ENCODE data around the gene PDE1A.

Gene PDE1A

DNA sequence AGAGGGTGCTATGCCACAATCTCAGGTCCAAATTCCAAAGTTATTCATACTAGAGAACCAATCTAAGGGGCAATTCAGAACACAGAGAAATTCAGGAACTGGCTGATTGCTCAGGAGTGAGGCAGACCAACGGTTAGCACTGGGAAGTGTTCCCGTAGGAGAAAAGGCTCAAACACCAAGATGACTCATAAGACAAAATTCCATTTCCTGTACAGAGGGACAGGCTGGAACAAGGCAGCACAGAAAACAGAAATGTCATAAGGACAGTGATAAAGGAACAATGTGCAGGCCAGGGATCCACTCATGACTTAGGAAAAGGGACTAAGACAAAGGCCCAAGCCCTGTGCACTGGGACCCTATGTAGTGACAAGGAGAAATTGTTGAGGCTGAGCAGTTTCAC is 54.2 kb downstream of the PDE1A start (continued):
- TF ChIP-seq, protein P1, sequence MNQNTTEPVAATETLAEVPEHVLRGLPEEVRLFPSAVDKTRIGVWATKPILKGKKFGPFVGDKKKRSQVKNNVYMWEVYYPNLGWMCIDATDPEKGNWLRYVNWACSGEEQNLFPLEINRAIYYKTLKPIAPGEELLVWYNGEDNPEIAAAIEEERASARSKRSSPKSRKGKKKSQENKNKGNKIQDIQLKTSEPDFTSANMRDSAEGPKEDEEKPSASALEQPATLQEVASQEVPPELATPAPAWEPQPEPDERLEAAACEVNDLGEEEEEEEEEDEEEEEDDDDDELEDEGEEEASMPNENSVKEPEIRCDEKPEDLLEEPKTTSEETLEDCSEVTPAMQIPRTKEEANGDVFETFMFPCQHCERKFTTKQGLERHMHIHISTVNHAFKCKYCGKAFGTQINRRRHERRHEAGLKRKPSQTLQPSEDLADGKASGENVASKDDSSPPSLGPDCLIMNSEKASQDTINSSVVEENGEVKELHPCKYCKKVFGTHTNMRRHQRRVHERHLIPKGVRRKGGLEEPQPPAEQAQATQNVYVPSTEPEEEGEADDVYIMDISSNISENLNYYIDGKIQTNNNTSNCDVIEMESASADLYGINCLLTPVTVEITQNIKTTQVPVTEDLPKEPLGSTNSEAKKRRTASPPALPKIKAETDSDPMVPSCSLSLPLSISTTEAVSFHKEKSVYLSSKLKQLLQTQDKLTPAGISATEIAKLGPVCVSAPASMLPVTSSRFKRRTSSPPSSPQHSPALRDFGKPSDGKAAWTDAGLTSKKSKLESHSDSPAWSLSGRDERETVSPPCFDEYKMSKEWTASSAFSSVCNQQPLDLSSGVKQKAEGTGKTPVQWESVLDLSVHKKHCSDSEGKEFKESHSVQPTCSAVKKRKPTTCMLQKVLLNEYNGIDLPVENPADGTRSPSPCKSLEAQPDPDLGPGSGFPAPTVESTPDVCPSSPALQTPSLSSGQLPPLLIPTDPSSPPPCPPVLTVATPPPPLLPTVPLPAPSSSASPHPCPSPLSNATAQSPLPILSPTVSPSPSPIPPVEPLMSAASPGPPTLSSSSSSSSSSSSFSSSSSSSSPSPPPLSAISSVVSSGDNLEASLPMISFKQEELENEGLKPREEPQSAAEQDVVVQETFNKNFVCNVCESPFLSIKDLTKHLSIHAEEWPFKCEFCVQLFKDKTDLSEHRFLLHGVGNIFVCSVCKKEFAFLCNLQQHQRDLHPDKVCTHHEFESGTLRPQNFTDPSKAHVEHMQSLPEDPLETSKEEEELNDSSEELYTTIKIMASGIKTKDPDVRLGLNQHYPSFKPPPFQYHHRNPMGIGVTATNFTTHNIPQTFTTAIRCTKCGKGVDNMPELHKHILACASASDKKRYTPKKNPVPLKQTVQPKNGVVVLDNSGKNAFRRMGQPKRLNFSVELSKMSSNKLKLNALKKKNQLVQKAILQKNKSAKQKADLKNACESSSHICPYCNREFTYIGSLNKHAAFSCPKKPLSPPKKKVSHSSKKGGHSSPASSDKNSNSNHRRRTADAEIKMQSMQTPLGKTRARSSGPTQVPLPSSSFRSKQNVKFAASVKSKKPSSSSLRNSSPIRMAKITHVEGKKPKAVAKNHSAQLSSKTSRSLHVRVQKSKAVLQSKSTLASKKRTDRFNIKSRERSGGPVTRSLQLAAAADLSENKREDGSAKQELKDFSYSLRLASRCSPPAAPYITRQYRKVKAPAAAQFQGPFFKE (tag by site-specific recombination; IDR thresholded peaks at IDR 0.05; ENCODE audit: borderline replicate concordance): no peak
- TF ChIP-seq ZNF214 (tag by site-specific recombination; IDR thresholded peaks at IDR 0.05; ENCODE audit: borderline replicate concordance): no peak
- TF ChIP-seq ZNF175 (tag by site-specific recombination; IDR thresholded peaks at IDR 0.05): no peak

DNA sequence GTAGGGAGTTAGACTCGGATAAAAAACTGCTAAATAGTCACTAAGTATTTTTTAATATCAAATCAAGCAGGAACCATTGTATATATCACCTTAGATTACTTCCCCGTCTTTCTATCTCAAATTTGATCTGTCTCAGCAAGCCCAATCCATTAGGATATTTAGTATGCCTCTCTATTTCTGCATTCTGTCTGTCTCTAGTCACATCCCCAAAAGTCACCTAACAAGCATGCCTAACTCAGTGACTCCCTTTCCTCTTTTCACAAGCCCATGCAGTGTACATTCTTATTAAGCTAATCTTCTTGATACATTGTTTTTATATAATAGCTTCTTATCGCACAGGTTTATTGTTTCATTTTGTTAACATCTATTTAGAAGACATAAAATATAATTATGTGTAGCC is 57.8 kb downstream of the PDE1A start:
- ChIA-PET POLR2A (no interaction called here), CTCF (no interaction called here)
- Histone ChIP-seq H3K9me3 (ENCODE audit: control insufficient read depth, insufficient read depth, low read depth, low read length) (no peaks in the 10 kb centered on the region), H3K4me3 (ENCODE audit: low read depth, low read length) (no peak overlapping the region), H3K36me3 (ENCODE audit: control insufficient read depth in 2 of 2, insufficient read depth in 1 of 2, low read length in 2 of 2) (no peaks in the 10 kb centered on the region), H3K4me1 (ENCODE audit: control insufficient read depth, insufficient read depth, low read length) (0 out of 2 replicates have a peak, but pooled peaks cover 3% of the 10 kb centered on the region), H3K27ac (ENCODE audit: extremely low read depth, low read depth, low read length) (no peak overlapping the region)
- TF ChIP-seq, protein P2, sequence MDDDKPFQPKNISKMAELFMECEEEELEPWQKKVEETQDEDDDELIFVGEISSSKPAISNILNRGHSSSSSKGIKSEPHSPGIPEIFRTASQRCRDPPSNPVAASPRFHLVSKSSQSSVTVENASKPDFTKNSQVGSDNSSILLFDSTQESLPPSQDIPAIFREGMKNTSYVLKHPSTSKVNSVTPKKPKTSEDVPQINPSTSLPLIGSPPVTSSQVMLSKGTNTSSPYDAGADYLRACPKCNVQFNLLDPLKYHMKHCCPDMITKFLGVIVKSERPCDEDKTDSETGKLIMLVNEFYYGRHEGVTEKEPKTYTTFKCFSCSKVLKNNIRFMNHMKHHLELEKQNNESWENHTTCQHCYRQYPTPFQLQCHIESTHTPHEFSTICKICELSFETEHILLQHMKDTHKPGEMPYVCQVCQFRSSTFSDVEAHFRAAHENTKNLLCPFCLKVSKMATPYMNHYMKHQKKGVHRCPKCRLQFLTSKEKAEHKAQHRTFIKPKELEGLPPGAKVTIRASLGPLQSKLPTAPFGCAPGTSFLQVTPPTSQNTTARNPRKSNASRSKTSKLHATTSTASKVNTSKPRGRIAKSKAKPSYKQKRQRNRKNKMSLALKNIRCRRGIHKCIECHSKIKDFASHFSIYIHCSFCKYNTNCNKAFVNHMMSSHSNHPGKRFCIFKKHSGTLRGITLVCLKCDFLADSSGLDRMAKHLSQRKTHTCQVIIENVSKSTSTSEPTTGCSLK (tag by site-specific recombination; IDR thresholded peaks at IDR 0.05): no peak
- TF ChIP-seq, protein P3, sequence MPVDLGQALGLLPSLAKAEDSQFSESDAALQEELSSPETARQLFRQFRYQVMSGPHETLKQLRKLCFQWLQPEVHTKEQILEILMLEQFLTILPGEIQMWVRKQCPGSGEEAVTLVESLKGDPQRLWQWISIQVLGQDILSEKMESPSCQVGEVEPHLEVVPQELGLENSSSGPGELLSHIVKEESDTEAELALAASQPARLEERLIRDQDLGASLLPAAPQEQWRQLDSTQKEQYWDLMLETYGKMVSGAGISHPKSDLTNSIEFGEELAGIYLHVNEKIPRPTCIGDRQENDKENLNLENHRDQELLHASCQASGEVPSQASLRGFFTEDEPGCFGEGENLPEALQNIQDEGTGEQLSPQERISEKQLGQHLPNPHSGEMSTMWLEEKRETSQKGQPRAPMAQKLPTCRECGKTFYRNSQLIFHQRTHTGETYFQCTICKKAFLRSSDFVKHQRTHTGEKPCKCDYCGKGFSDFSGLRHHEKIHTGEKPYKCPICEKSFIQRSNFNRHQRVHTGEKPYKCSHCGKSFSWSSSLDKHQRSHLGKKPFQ (tag by site-specific recombination; IDR thresholded peaks at IDR 0.05): no peak
- no peak for TF ChIP-seq ZNF660 (tag by site-specific recombination; IDR thresholded peaks at IDR 0.05)
- TF ChIP-seq, protein P4, sequence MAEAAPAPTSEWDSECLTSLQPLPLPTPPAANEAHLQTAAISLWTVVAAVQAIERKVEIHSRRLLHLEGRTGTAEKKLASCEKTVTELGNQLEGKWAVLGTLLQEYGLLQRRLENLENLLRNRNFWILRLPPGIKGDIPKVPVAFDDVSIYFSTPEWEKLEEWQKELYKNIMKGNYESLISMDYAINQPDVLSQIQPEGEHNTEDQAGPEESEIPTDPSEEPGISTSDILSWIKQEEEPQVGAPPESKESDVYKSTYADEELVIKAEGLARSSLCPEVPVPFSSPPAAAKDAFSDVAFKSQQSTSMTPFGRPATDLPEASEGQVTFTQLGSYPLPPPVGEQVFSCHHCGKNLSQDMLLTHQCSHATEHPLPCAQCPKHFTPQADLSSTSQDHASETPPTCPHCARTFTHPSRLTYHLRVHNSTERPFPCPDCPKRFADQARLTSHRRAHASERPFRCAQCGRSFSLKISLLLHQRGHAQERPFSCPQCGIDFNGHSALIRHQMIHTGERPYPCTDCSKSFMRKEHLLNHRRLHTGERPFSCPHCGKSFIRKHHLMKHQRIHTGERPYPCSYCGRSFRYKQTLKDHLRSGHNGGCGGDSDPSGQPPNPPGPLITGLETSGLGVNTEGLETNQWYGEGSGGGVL (tag by site-specific recombination; IDR thresholded peaks at IDR 0.05): no peak
- no peak for TF ChIP-seq ZNF366 (tag by site-specific recombination; conservative IDR thresholded peaks at IDR 0.05)
- no peak for TF ChIP-seq ZBTB17 (tag by site-specific recombination; IDR thresholded peaks at IDR 0.05)
- no peak for TF ChIP-seq ZNF133 (tag by site-specific recombination; IDR thresholded peaks at IDR 0.05)
- no peak for TF ChIP-seq ZNF585B (tag by site-specific recombination; IDR thresholded peaks at IDR 0.05)
- no peak for TF ChIP-seq KLF16 (tag by site-specific recombination; IDR thresholded peaks at IDR 0.05)
- no peak for TF ChIP-seq ZNF239 (tag by site-specific recombination; IDR thresholded peaks at IDR 0.05)
- no peak for TF ChIP-seq ZNF10 (tag by site-specific recombination; IDR thresholded peaks at IDR 0.05)
- TF ChIP-seq ZNF76 (tag by site-specific recombination; IDR thresholded peaks at IDR 0.05; ENCODE audit: borderline replicate concordance, low read depth): no peak
